A673 (cell line): Measurements from ENCODE around the gene GART. TPM values are rescaled to one million over a fixed set of nuclear protein-coding genes. Genes with fewer than 3 reads are reported as not detected.
"Not testable (repeated sequence)": the region's sequence is repeated elsewhere in the genome, so short reads cannot be mapped to it uniquely, and the experiment has no call there.

Source experiments
- BruUV-seq: library from RNA; stranded (reverse); fragments of 400-500 nt; replicated peaks from 2 replicates; lab custom pipeline; 2021; lab: Mats Ljungman, UMichigan
- CTCF ChIA-PET: fragments of 300-600 bp; sonication (Branson Sonifier 250); formaldehyde crosslinking; loops from one replicate; lab custom pipeline; 2022; ENCODE audit warnings: antibody characterized with exemption; lab: Charles Lee
- POLR2A ChIA-PET: fragments of 300-600 bp; sonication (Branson Sonifier 250); formaldehyde crosslinking; loops from one replicate; lab custom pipeline; 2022; ENCODE audit warnings: antibody characterized with exemption; ENCODE audit not compliant: low non-redundant PET; lab: Charles Lee
- DNase-seq: peaks from one replicate; pipeline ENCODE4 v3.0.0-alpha.2; 2015; ENCODE audit warnings: low spot score
- H3K27ac ChIP-seq: fragments of 200-600 bp; sonication (generic); 2 replicates; pipeline ENCODE4 v1.5.1; 2016; ENCODE audit warnings: mixed run types, low read depth, mild to moderate bottlenecking, mixed read lengths, antibody characterized with exemption, low read length; ENCODE audit not compliant: poor library complexity, severe bottlenecking
- H3K27me3 ChIP-seq: fragments of 200-600 bp; sonication (generic); replicated peaks from 2 replicates; pipeline ENCODE4 v1.6.1; 2017; ENCODE audit warnings: mixed run types, low read depth, mild to moderate bottlenecking, mixed read lengths, antibody characterized with exemption, low read length; ENCODE audit not compliant: insufficient read depth, poor library complexity
- H3K36me3 ChIP-seq: fragments of 200-600 bp; sonication (generic); 2 replicates; pipeline ENCODE4 v1.6.1; 2016; ENCODE audit warnings: mixed run types, mild to moderate bottlenecking, mixed read lengths, antibody characterized with exemption, low read length; ENCODE audit not compliant: insufficient read depth, poor library complexity, severe bottlenecking
- H3K4me1 ChIP-seq: fragments of 200-600 bp; sonication (generic); 2 replicates; pipeline ENCODE4 v1.6.1; 2017; ENCODE audit warnings: mixed run types, mild to moderate bottlenecking, mixed read lengths, antibody characterized with exemption, low read length; ENCODE audit not compliant: insufficient read depth, poor library complexity, severe bottlenecking
- H3K4me3 ChIP-seq: fragments of 200-600 bp; sonication (generic); 2 replicates; pipeline ENCODE4 v1.5.1; 2016; ENCODE audit warnings: low read depth, mixed run types, mild to moderate bottlenecking, mixed read lengths, low read length; ENCODE audit not compliant: poor library complexity, severe bottlenecking
- H3K9me3 ChIP-seq: fragments of 200-600 bp; sonication (generic); 2 replicates; pipeline ENCODE4 v1.6.1; 2016; ENCODE audit warnings: mixed run types, low read depth, mild to moderate bottlenecking, mixed read lengths, antibody characterized with exemption, low read length; ENCODE audit not compliant: poor library complexity, severe bottlenecking
- CTCF ChIP-seq: fragments of 300-800, 200-600 bp; sonication (generic); conservative IDR thresholded peaks from 2 replicates; pipeline ENCODE4 v1.5.1; 2017; ENCODE audit warnings: low read depth, mild to moderate bottlenecking, antibody characterized with exemption, low read length, moderate library complexity, mixed read lengths
- EZH2 ChIP-seq: fragments of 200-600 bp; sonication (generic); IDR thresholded peaks from 2 replicates; pipeline ENCODE4 v1.6.1; 2017; ENCODE audit warnings: borderline replicate concordance, low read depth, mild to moderate bottlenecking, mixed read lengths, antibody characterized with exemption, low read length; ENCODE audit not compliant: poor library complexity, severe bottlenecking
- intact Hi-C: fragments of 100-400 bp; cut with micrococcal nuclease; formaldehyde crosslinking; loops from one replicate; pipeline ENCODE4 v1.10.0; 2022; ENCODE audit not compliant: unreplicated experiment
- total RNA-seq: library from RNA; stranded (reverse); gene quantifications from 2 replicates; pipeline ENCODE4 v1.2.3, GENCODE V29; 2021

GART gene
- total RNA-seq, 1 experiment from 2014 or later, result 210 TPM

- H3K36me3 ChIP-seq, result no peaks in the 10 kb centered on the region
- no peak for DNase-seq
- H3K27ac ChIP-seq, result no peak overlapping the region
- no peak overlapping the region for H3K4me3 ChIP-seq
- intact Hi-C loops, result no loop called here
- TF ChIP-seq EZH2 (no peak), CTCF (no peak)
- peaks cover 4% of the 10 kb centered on the region for H3K9me3 ChIP-seq
- ChIA-PET CTCF (no interaction called here), POLR2A (no interaction called here)
- BruUV-seq, result no TSS peak
- no peaks in the 10 kb centered on the region for H3K27me3 ChIP-seq
- H3K4me1 ChIP-seq, result no peaks in the 10 kb centered on the region
Measured at GRCh38 chr21:33470701-33471100, 71.2 kb downstream of the GART start.

- H3K9me3 ChIP-seq, intact Hi-C loops, H3K27me3 ChIP-seq, POLR2A ChIA-PET, H3K4me3 ChIP-seq, H3K4me1 ChIP-seq, H3K36me3 ChIP-seq, H3K27ac ChIP-seq, DNase-seq, BruUV-seq, CTCF ChIA-PET: not testable (repeated sequence)
Measured at GRCh38 chr21:33469183-33469582, 72.7 kb downstream of the GART start.

- H3K4me3 ChIP-seq, result no peak overlapping the region
- POLR2A ChIA-PET, result no interaction called here
- intact Hi-C loops, result no loop called here
Measured at GRCh38 chr21:33461538-33462250, 80.2 kb downstream of the GART start.

More at GRCh38 chr21:33461538-33462250, 80.2 kb downstream of the GART start:
- H3K36me3 ChIP-seq, result no peaks in the 10 kb centered on the region
- BruUV-seq, result no TSS peak
- CTCF ChIA-PET, result no interaction called here
- no peaks in the 10 kb centered on the region for H3K4me1 ChIP-seq
- no peak for TF ChIP-seq EZH2
- TF ChIP-seq CTCF, result no peak
- H3K27ac ChIP-seq, result no peak overlapping the region
- no peaks in the 10 kb centered on the region for H3K9me3 ChIP-seq
- H3K27me3 ChIP-seq, result no peaks in the 10 kb centered on the region
- no peak for DNase-seq
